ENCODE results near the gene LRRC63.

- no peak for TF ChIP-seq ZNF560 (tag by site-specific recombination; IDR thresholded peaks at IDR 0.05; ENCODE audit: borderline replicate concordance)
- TF ChIP-seq ZNF335 (tag by site-specific recombination; conservative IDR thresholded peaks at IDR 0.05) = no peak
Observed at GRCh38 chr13:46267166-46267565, 55.4 kb downstream of the LRRC63 start.
